Neural progenitor cell (in vitro differentiated cells): ENCODE data around the gene TOB2. TPM values are rescaled to one million over a fixed set of nuclear protein-coding genes. Genes with fewer than 3 reads are reported as not detected.
A peak's percentile ranks its signal among the peaks of the same experiment; 100 is the strongest.

Experiments used
- DNase-seq: peaks from one replicate; pipeline ENCODE4 v3.0.0-alpha.2; 2016; ENCODE audit warnings: low spot score
- H2AFZ ChIP-seq: fragments of 200-600 bp; sonication (generic); replicated peaks from 2 replicates; pipeline ENCODE4 v1.6.1; 2016; ENCODE audit warnings: antibody characterized with exemption
- H3F3A ChIP-seq: fragments of 200-600 bp; sonication (generic); 2 replicates; pipeline ENCODE4 v1.6.1; 2016; ENCODE audit warnings: antibody characterized with exemption, low read depth
- H3K27ac ChIP-seq: fragments of 200-600 bp; sonication (generic); 2 replicates; pipeline ENCODE4 v1.5.1; 2016; ENCODE audit warnings: mild to moderate bottlenecking
- H3K27me3 ChIP-seq: fragments of 200-600 bp; sonication (generic); 2 replicates; pipeline ENCODE4 v1.6.1; 2016; ENCODE audit warnings: mild to moderate bottlenecking, moderate library complexity
- H3K36me3 ChIP-seq: fragments of 200-600 bp; sonication (generic); 2 replicates; pipeline ENCODE4 v1.5.1; 2016
- H3K4me1 ChIP-seq: fragments of 200-600 bp; sonication (generic); 2 replicates; pipeline ENCODE4 v1.6.1; 2016; ENCODE audit warnings: mixed run types
- H3K4me2 ChIP-seq: fragments of 200-600 bp; sonication (generic); 2 replicates; pipeline ENCODE4 v1.6.1; 2016
- H3K4me3 ChIP-seq: fragments of 200-600 bp; sonication (generic); 2 replicates; pipeline ENCODE4 v1.5.1; 2016
- H3K79me2 ChIP-seq: fragments of 200-600 bp; sonication (generic); 2 replicates; pipeline ENCODE4 v1.6.1; 2016; ENCODE audit warnings: low read depth
- H3K9ac ChIP-seq: fragments of 200-600 bp; sonication (generic); 2 replicates; pipeline ENCODE4 v1.6.1; 2016
- H3K9me3 ChIP-seq: fragments of 200-600 bp; sonication (generic); 2 replicates; pipeline ENCODE4 v1.5.1; 2016; ENCODE audit warnings: low read depth
- H4K20me1 ChIP-seq: fragments of 200-600 bp; sonication (generic); 2 replicates; pipeline ENCODE4 v1.6.1; 2016; ENCODE audit warnings: low read depth
- H3K27ac Mint-ChIP-seq: 3 replicates; pipeline ENCODE4 v1.8.0; 2021; ENCODE audit warnings: mixed read lengths
- H3K27me3 Mint-ChIP-seq: 2 replicates; pipeline ENCODE4 v1.8.0; 2022; ENCODE audit warnings: low read depth, mild to moderate bottlenecking, inconsistent platforms, moderate library complexity, mixed read lengths; ENCODE audit not compliant: insufficient read depth
- H3K36me3 Mint-ChIP-seq: 3 replicates; pipeline ENCODE4 v1.8.0; 2021; ENCODE audit warnings: mixed read lengths
- H3K4me1 Mint-ChIP-seq: 3 replicates; pipeline ENCODE4 v1.8.0; 2021; ENCODE audit warnings: mixed read lengths
- H3K4me3 Mint-ChIP-seq: 3 replicates; pipeline ENCODE4 v1.8.0; 2021; ENCODE audit warnings: mild to moderate bottlenecking, moderate library complexity, mixed read lengths
- H3K9me3 Mint-ChIP-seq: 3 replicates; pipeline ENCODE4 v1.8.0; 2020; ENCODE audit warnings: mixed read lengths
- EZH2 ChIP-seq: fragments of 200-600 bp; sonication (generic); IDR thresholded peaks from 2 replicates; pipeline ENCODE4 v1.6.1; 2017; ENCODE audit warnings: antibody characterized with exemption, mild to moderate bottlenecking, moderate library complexity
- EZH2phosphoT487 ChIP-seq: fragments of 200-600 bp; sonication (generic); IDR thresholded peaks from 2 replicates; pipeline ENCODE4 v1.6.1; 2017; ENCODE audit warnings: antibody characterized with exemption
- total RNA-seq: library from RNA; depleted of rRNA; stranded (reverse); fragments of >200 nt; gene quantifications from 2 replicates; pipeline ENCODE4 v1.2.3, GENCODE V29; 2015; ENCODE audit warnings: low replicate concordance
- TF ChIP-seq, protein P1 (sequence below): fragments of 200-600 bp; sonication (generic); IDR thresholded peaks from 2 replicates; pipeline ENCODE4 v1.5.1; 2017; ENCODE audit warnings: antibody characterized with exemption, mild to moderate bottlenecking

TOB2 gene
- total RNA-seq, 1 donor from 2014 or later = 23.4 TPM

DNA sequence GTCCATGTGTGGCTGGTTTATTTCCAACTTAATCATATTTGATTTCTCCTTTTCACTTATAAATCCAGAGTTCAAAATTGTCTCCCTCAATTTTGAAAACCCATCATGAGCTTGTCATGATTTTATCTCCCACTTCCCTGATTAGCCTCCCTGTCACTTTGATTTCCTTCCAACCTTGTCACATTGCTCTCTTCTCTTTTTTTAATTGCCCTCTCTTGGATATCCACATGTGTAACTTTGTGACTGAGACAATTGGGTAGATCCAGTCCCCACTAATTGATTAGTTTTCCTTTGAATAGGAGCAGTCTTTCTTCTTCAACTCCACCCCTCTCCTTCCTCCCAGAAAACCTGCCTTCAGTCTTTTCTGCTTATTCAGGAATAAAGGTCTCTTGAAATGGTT is 62.5 kb downstream of the TOB2 start:
- H3K4me2 ChIP-seq = peak overlapping the region; percentile 52
- peak overlapping the region; percentile 51 for H3K27ac ChIP-seq
- no peak overlapping the region for H3K9ac ChIP-seq
- no peaks in the 10 kb centered on the region for H3K36me3 ChIP-seq
- H3K79me2 ChIP-seq = peaks cover 24% of the 10 kb centered on the region
- Mint-ChIP-seq H3K36me3 (peaks cover 2% of the 10 kb centered on the region), H3K27me3 (peaks cover 5% of the 10 kb centered on the region), H3K27ac (no peak overlapping the region), H3K4me1 (peaks cover 25% of the 10 kb centered on the region), H3K9me3 (no peaks in the 10 kb centered on the region), H3K4me3 (peak overlapping the region; percentile 1)
- no peak overlapping the region for H3K4me3 ChIP-seq
- H3K4me1 ChIP-seq = peaks cover 25% of the 10 kb centered on the region
- TF ChIP-seq, protein P1, sequence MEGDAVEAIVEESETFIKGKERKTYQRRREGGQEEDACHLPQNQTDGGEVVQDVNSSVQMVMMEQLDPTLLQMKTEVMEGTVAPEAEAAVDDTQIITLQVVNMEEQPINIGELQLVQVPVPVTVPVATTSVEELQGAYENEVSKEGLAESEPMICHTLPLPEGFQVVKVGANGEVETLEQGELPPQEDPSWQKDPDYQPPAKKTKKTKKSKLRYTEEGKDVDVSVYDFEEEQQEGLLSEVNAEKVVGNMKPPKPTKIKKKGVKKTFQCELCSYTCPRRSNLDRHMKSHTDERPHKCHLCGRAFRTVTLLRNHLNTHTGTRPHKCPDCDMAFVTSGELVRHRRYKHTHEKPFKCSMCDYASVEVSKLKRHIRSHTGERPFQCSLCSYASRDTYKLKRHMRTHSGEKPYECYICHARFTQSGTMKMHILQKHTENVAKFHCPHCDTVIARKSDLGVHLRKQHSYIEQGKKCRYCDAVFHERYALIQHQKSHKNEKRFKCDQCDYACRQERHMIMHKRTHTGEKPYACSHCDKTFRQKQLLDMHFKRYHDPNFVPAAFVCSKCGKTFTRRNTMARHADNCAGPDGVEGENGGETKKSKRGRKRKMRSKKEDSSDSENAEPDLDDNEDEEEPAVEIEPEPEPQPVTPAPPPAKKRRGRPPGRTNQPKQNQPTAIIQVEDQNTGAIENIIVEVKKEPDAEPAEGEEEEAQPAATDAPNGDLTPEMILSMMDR = no peak
- TF ChIP-seq EZH2phosphoT487 = no peak
- TF ChIP-seq EZH2 = no peak
- H3F3A ChIP-seq = peaks cover 20% of the 10 kb centered on the region
- H3K27me3 ChIP-seq = no peaks in the 10 kb centered on the region
- no peak overlapping the region for H2AFZ ChIP-seq
- peak; percentile 28 for DNase-seq
- H4K20me1 ChIP-seq = peaks cover 35% of the 10 kb centered on the region
- H3K9me3 ChIP-seq = no peaks in the 10 kb centered on the region

Other genes starting within 250 kb of the TOB2 start
- 14.4 and 24.4 TPM in 2 replicates for gene L3MBTL2, start 241.5 kb downstream of the TOB2 start, total RNA-seq
- gene CHADL, start 205.9 kb downstream of the TOB2 start, total RNA-seq = 0.56 TPM in 1 of 2 replicates, not detected in the other
- 53.4 and 114 TPM in 2 replicates for gene RANGAP1, start 160.6 kb downstream of the TOB2 start, total RNA-seq
- gene ZC3H7B, start 145.3 kb downstream of the TOB2 start, total RNA-seq = 25.8 and 56.3 TPM in 2 replicates
- 11.0 and 17.2 TPM in 2 replicates for gene TEF, start 64.9 kb downstream of the TOB2 start, total RNA-seq
- gene PHF5A, start 21.9 kb upstream of the TOB2 start, total RNA-seq = 106 and 114 TPM in 2 replicates
- 36.6 and 61.8 TPM in 2 replicates for gene ACO2, start 22.3 kb upstream of the TOB2 start, total RNA-seq
- gene POLR3H, start 97.7 kb upstream of the TOB2 start, total RNA-seq = 15.2 and 18.7 TPM in 2 replicates
- 1.3 TPM in 1 of 2 replicates, not detected in the other for gene CSDC2, start 114.2 kb upstream of the TOB2 start, total RNA-seq
- gene PMM1, start 143.0 kb upstream of the TOB2 start, total RNA-seq = 9.3 and 13.5 TPM in 2 replicates
- gene DESI1, start 174.2 kb upstream of the TOB2 start, total RNA-seq = 22.7 and 25.0 TPM in 2 replicates
- 526 and 546 TPM in 2 replicates for gene XRCC6, start 174.5 kb upstream of the TOB2 start, total RNA-seq
- gene SNU13, start 242.1 kb upstream of the TOB2 start, total RNA-seq = 143 and 171 TPM in 2 replicates